Measurements from ENCODE around the gene CTNNA1. TPM values are rescaled to one million over a fixed set of nuclear protein-coding genes. Genes with fewer than 3 reads are reported as not detected.

CTNNA1 gene
- total and polyA plus RNA-seq, 2 of the 8 experiments (the other 6 are each of a cell fraction or from before 2014, with no cell fraction given), result 115 to 349 TPM

DNA sequence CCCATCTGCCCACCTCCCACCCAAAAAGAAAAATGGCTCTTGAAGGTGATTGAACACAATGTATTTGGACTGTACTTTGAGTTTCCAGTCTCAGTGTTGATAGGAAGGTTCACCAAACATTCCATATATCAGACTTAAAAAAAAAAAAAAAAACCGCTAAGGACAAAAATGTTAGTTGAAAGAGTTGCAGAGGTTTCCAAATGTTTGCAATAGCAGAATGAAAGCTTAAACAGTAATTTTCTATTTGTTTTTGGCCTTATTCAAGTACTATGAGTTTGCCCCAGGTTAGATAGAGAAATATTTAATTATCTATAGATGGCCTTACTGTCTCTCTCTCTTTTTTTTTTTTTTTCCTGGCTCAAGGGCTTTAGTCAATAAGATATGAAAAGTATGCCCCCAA, 115.8 kb downstream of the CTNNA1 start:
- POLR2A ChIA-PET (ENCODE audit: partially characterized antibody), result interaction anchor here (1.5 to 2.0 kb wide), 2 partner anchors 8 to 10 kb away, joined by 4 to 5 read pairs; no protein-coding TSS in a partner anchor
- H3K27ac ChIP-seq (ENCODE audit: low read depth, low read length), result no peak overlapping the region
- no peak for FAIRE-seq
- TF ChIP-seq GABPA (IDR thresholded peaks at IDR 0.05; ENCODE audit: borderline replicate concordance, insufficient read depth, low read length), result no peak
- TF ChIP-seq ASH2L (IDR thresholded peaks at IDR 0.05; ENCODE audit: low read length), result no peak
- TF ChIP-seq FOSL1 (IDR thresholded peaks at IDR 0.05; ENCODE audit: insufficient read depth, low read depth, low read length), result no peak
- no peak for TF ChIP-seq HDAC6 (IDR thresholded peaks at IDR 0.05; ENCODE audit: low read depth, low read length)
- TF ChIP-seq BACH1 (IDR thresholded peaks at IDR 0.05; ENCODE audit: low read length), result no peak
- TF ChIP-seq SIRT6 (IDR thresholded peaks at IDR 0.05; ENCODE audit: low read length), result no peak
- TF ChIP-seq SP2 (IDR thresholded peaks at IDR 0.05; ENCODE audit: low read length), result no peak
- TF ChIP-seq CHD1 (IDR thresholded peaks at IDR 0.05; ENCODE audit: low read depth, low read length), result no peak
- TF ChIP-seq RAD21 (IDR thresholded peaks at IDR 0.05 in 1 of 2, conservative IDR thresholded peaks at IDR 0.05 in 1 of 2; ENCODE audit: low read depth in 2 of 2, low read length in 2 of 2), result no peak
- no peak for TF ChIP-seq SP1 (IDR thresholded peaks at IDR 0.05; ENCODE audit: low read depth, low read length)
- TF ChIP-seq USF2 (IDR thresholded peaks at IDR 0.05; ENCODE audit: low read length), result no peak
- TF ChIP-seq CBX5 (IDR thresholded peaks at IDR 0.05; ENCODE audit: low read depth, low read length), result no peak
- TF ChIP-seq TAF7 (optimal IDR thresholded peaks at IDR 0.05; ENCODE audit: borderline replicate concordance, low read depth, low read length), result no peak
- no peak for TF ChIP-seq POLR2A (IDR thresholded peaks at IDR 0.05; ENCODE audit: control extremely low read depth in 1 of 2, low read depth in 2 of 2, low read length in 2 of 2)

More for the DNA sequence above, 115.8 kb downstream of the CTNNA1 start:
- DNase-seq (ENCODE audit: low read depth in 1 of 2, low spot score in 2 of 2), result no peak
- H3K4me1 ChIP-seq (replicated peaks in 1 of 4; ENCODE audit: control insufficient read depth in 3 of 4, insufficient read depth in 4 of 4, low read length in 3 of 4), result peaks cover 0 to 20% (median 14%) of the 10 kb centered on the region in 4 experiments; a peak in 5 of 7 replicates
- H3K14ac ChIP-seq (ENCODE audit: insufficient read length), result no peak overlapping the region
- no peak overlapping the region for H3K23ac ChIP-seq (ENCODE audit: insufficient read length)
- no peak overlapping the region for H2BK120ac ChIP-seq (replicated peaks; ENCODE audit: low read depth, low read length)
- no peak overlapping the region for H4K91ac ChIP-seq (replicated peaks; ENCODE audit: insufficient read length, low read length)
- no peak overlapping the region for H4K5ac ChIP-seq (ENCODE audit: insufficient read length, low read depth, low read length)
- H4K8ac ChIP-seq (ENCODE audit: extremely low read depth, insufficient read depth, low read length), result no peak overlapping the region
- no peak overlapping the region for H2BK15ac ChIP-seq (ENCODE audit: low read length)
- H4K20me1 ChIP-seq (replicated peaks in 1 of 2; ENCODE audit: control insufficient read depth in 1 of 2, insufficient read depth in 2 of 2, low read length in 2 of 2), result peaks cover 0 to 1% of the 10 kb centered on the region in 2 experiments
- H2BK20ac ChIP-seq (ENCODE audit: low read length), result no peak overlapping the region
- H3K27me3 ChIP-seq (replicated peaks in 1 of 4; ENCODE audit: control insufficient read depth in 3 of 4, extremely low read depth in 1 of 4, insufficient read depth in 3 of 4, low read length in 3 of 4), result no peaks in the 10 kb centered on the region
- peaks cover 0 to 65% of the 10 kb centered on the region in 2 experiments for H3K79me2 ChIP-seq (ENCODE audit: control insufficient read depth in 1 of 2, insufficient read depth in 2 of 2, low read length in 2 of 2)
- H3K36me3 ChIP-seq (ENCODE audit: control insufficient read depth in 2 of 4, insufficient read depth in 4 of 4, low read length in 3 of 4), result no peaks in the 10 kb centered on the region
- no peaks in the 10 kb centered on the region for H3K9me3 ChIP-seq (ENCODE audit: insufficient read depth in 2 of 2, low read depth in 1 of 2, low read length in 1 of 2)
- no peak overlapping the region for H2BK12ac ChIP-seq (ENCODE audit: low read depth, low read length)
- H2AK5ac ChIP-seq (ENCODE audit: low read depth, low read length), result no peak overlapping the region
- CTCF ChIA-PET (ENCODE audit: partially characterized antibody), result interaction anchor here (0.8 to 2.6 kb wide), 4 partner anchors 14 to 79 kb away, joined by 3 to 13 read pairs (median 6); no protein-coding TSS in a partner anchor
- no peaks in the 10 kb centered on the region; the same call in 1 of the 2 replicates for H3K79me1 ChIP-seq (ENCODE audit: low read depth, low read length)
- no peak overlapping the region for H2BK5ac ChIP-seq (ENCODE audit: low read depth, low read length)
- H3K4ac ChIP-seq (replicated peaks; ENCODE audit: insufficient read length, low read depth, low read length), result no peak overlapping the region
- no peak overlapping the region for H3K4me2 ChIP-seq (ENCODE audit: insufficient read depth in 1 of 2, low read depth in 2 of 2, low read length in 2 of 2)
- 67% methylated on average over 1 of the region's 1 CpG; no CpG with 5 or more reads in 1 of the 2 experiments for WGBS, 2 experiments (ENCODE audit: extremely low coverage in 1 of 2, insufficient coverage in 1 of 2, insufficient read length in 1 of 2, insufficient replicate concordance in 2 of 2, low coverage in 1 of 2, low lambda C conversion rate in 2 of 2, missing lambda C conversion rate in 1 of 2)
- no peak overlapping the region for H3K56ac ChIP-seq (replicated peaks; ENCODE audit: insufficient read length, low read depth, low read length)
- H3K4me3 ChIP-seq (ENCODE audit: extremely low read depth in 1 of 4, insufficient read depth in 2 of 4, low read depth in 3 of 4, low read length in 4 of 4), result no peak overlapping the region
- H3K23me2 ChIP-seq (ENCODE audit: low read depth, low read length), result no peaks in the 10 kb centered on the region
- no peak overlapping the region for H3K9ac ChIP-seq (replicated peaks in 1 of 4; ENCODE audit: extremely low read depth in 1 of 4, low read depth in 3 of 4, low read length in 3 of 4)
- H3K18ac ChIP-seq (ENCODE audit: extremely low read depth, low read length), result no peak overlapping the region
- H2AFZ ChIP-seq (ENCODE audit: low read length), result no peak overlapping the region
